OCI-LY1 (cell line): ENCODE measurements around the gene PALD1.
A peak's percentile ranks its signal among the peaks of the same experiment; 100 is the strongest.

Source experiments
- H2AFZ ChIP-seq: fragments of 200-600 bp; sonication (generic), shearing (Covaris generic); 2 replicates; pipeline ENCODE4 v1.6.0; 2014; ENCODE audit warnings: antibody characterized with exemption, mild to moderate bottlenecking, low read length
- H3F3A ChIP-seq: fragments of 200-600 bp; sonication (generic), shearing (Covaris generic); 2 replicates; pipeline ENCODE4 v1.6.0; 2014; ENCODE audit warnings: mild to moderate bottlenecking, antibody characterized with exemption, low read length, moderate library complexity; ENCODE audit not compliant: insufficient read depth
- H3K27ac ChIP-seq: fragments of 200-600 bp; sonication (generic); 2 replicates; pipeline ENCODE4 v1.5.1; 2014; ENCODE audit warnings: low read length, mixed run types, mild to moderate bottlenecking, low read depth; ENCODE audit not compliant: poor library complexity, severe bottlenecking
- H3K27me3 ChIP-seq: fragments of 200-600 bp; sonication (generic); 2 replicates; pipeline ENCODE4 v1.6.0; 2014; ENCODE audit warnings: antibody characterized with exemption, mild to moderate bottlenecking, low read length, moderate library complexity; ENCODE audit not compliant: insufficient read depth
- H3K36me3 ChIP-seq: fragments of 200-600 bp; sonication (generic); 2 replicates; pipeline ENCODE4 v1.6.1; 2014; ENCODE audit warnings: mild to moderate bottlenecking, antibody characterized with exemption, low read length, moderate library complexity, mixed read lengths; ENCODE audit not compliant: insufficient read depth
- H3K4me1 ChIP-seq: fragments of 200-600 bp; sonication (generic); 2 replicates; pipeline ENCODE4 v1.5.1; 2014; ENCODE audit warnings: mild to moderate bottlenecking, low read length, moderate library complexity; ENCODE audit not compliant: insufficient read depth, severe bottlenecking
- H3K4me2 ChIP-seq: fragments of 200-600 bp; sonication (generic), shearing (Covaris generic); 2 replicates; pipeline ENCODE4 v1.6.1; 2014; ENCODE audit warnings: low read length
- H3K4me3 ChIP-seq: fragments of 200-600 bp; sonication (generic); 2 replicates; pipeline ENCODE4 v1.5.1; 2014; ENCODE audit warnings: low read length, low read depth, mild to moderate bottlenecking, mixed read lengths; ENCODE audit not compliant: poor library complexity, severe bottlenecking
- H3K79me2 ChIP-seq: fragments of 200-600 bp; shearing (Covaris generic); 2 replicates; pipeline ENCODE4 v1.6.1; 2016; ENCODE audit warnings: mixed run types, low read length, mixed read lengths; ENCODE audit not compliant: insufficient read depth
- H3K9ac ChIP-seq: fragments of 200-600 bp; sonication (generic), shearing (Covaris generic); 2 replicates; pipeline ENCODE4 v1.6.1; 2014; ENCODE audit warnings: mild to moderate bottlenecking, low read length, mixed read lengths
- H3K9me2 ChIP-seq: fragments of 200-600 bp; sonication (generic), shearing (Covaris generic); 2 replicates; pipeline ENCODE4 v1.6.1; 2014; ENCODE audit warnings: low read depth, mild to moderate bottlenecking, low read length, mixed read lengths
- H3K9me3 ChIP-seq: fragments of 200-600 bp; shearing (Covaris generic); 2 replicates; pipeline ENCODE4 v1.6.1; 2014; ENCODE audit warnings: low read length, mixed read lengths
- H4K20me1 ChIP-seq: fragments of 200-600 bp; sonication (generic), shearing (Covaris generic); 2 replicates; pipeline ENCODE4 v1.6.0; 2016; ENCODE audit warnings: mild to moderate bottlenecking, low read length; ENCODE audit not compliant: insufficient read depth
- CTCF ChIP-seq: fragments of 200-600 bp; sonication (generic), shearing (Covaris generic); IDR thresholded peaks from 2 replicates; pipeline ENCODE4 v1.5.1; 2017; ENCODE audit warnings: mild to moderate bottlenecking, antibody characterized with exemption, low read length, moderate library complexity, mixed read lengths
- EZH2 ChIP-seq: fragments of 200-600 bp; sonication (generic), shearing (Covaris generic); IDR thresholded peaks from 2 replicates; pipeline ENCODE4 v1.8.0; 2017; ENCODE audit warnings: borderline replicate concordance, mixed run types, mild to moderate bottlenecking, antibody characterized with exemption, low read length, moderate library complexity, mixed read lengths

Gene PALD1

GRCh38 chr10:70600512-70601395, 122.2 kb downstream of the PALD1 start:
- H3K4me2 ChIP-seq, result peak overlapping the region; percentile 85
- no peak overlapping the region for H2AFZ ChIP-seq
- no peaks in the 10 kb centered on the region for H4K20me1 ChIP-seq
- H3K36me3 ChIP-seq, result peaks cover 38% of the 10 kb centered on the region
- peaks cover 8% of the 10 kb centered on the region; the same call in 1 of the 2 replicates for H3K79me2 ChIP-seq
- peaks cover 73% of the 10 kb centered on the region for H3K4me1 ChIP-seq
- H3F3A ChIP-seq, result no peaks in the 10 kb centered on the region
- H3K27ac ChIP-seq, result peak overlapping the region; percentile 51
- peak overlapping the region; percentile 71 for H3K4me3 ChIP-seq
- no peaks in the 10 kb centered on the region for H3K9me2 ChIP-seq
- no peak for TF ChIP-seq EZH2
- TF ChIP-seq CTCF, result no peak
- peak overlapping the region; percentile 34 for H3K9ac ChIP-seq
- no peaks in the 10 kb centered on the region for H3K27me3 ChIP-seq
- H3K9me3 ChIP-seq, result no peaks in the 10 kb centered on the region

GRCh38 chr10:70601746-70602145, 123.2 kb downstream of the PALD1 start:
- H3K4me2 ChIP-seq, result peak overlapping the region; percentile 85
- no peaks in the 10 kb centered on the region for H3F3A ChIP-seq
- no peaks in the 10 kb centered on the region for H3K9me2 ChIP-seq
- H3K79me2 ChIP-seq, result peaks cover 8% of the 10 kb centered on the region; the same call in 1 of the 2 replicates
- peak overlapping the region; percentile 71 for H3K4me3 ChIP-seq
- H3K4me1 ChIP-seq, result peaks cover 63% of the 10 kb centered on the region
- H3K27ac ChIP-seq, result peak overlapping the region; percentile 56
- H4K20me1 ChIP-seq, result no peaks in the 10 kb centered on the region
- peaks cover 36% of the 10 kb centered on the region for H3K36me3 ChIP-seq
- H3K9me3 ChIP-seq, result no peaks in the 10 kb centered on the region
- peak overlapping the region; percentile 76 for H3K9ac ChIP-seq
- TF ChIP-seq CTCF (no peak), EZH2 (no peak)
- H3K27me3 ChIP-seq, result no peaks in the 10 kb centered on the region
- H2AFZ ChIP-seq, result no peak overlapping the region

GRCh38 chr10:70602665-70603448, 124.3 kb downstream of the PALD1 start, which contains the start of gene PRF1:
PRF1 (minus strand) TSS chr10:70602741; CDS start chr10:70600902, 1,839 bp downstream.
- H3K4me2 ChIP-seq, result peak within 1 kb of the TSS; percentile 85
- H3K4me1 ChIP-seq, result peaks cover 64% of the 10 kb centered on the region
- no peaks in the 10 kb centered on the region for H3F3A ChIP-seq
- peaks cover 25% of the 10 kb centered on the region for H3K36me3 ChIP-seq
- H4K20me1 ChIP-seq, result no peaks in the 10 kb centered on the region
- no peaks in the 10 kb centered on the region for H3K27me3 ChIP-seq
- no peaks in the 10 kb centered on the region for H3K9me2 ChIP-seq
- no peaks in the 10 kb centered on the region for H3K9me3 ChIP-seq
- peak within 1 kb of the TSS; percentile 56 for H3K27ac ChIP-seq
- H2AFZ ChIP-seq, result no peak within 1 kb of the TSS
- H3K9ac ChIP-seq, result peak within 1 kb of the TSS; percentile 76
- peaks cover 8% of the 10 kb centered on the region; the same call in 1 of the 2 replicates for H3K79me2 ChIP-seq
- TF ChIP-seq CTCF, result no peak
- TF ChIP-seq EZH2, result no peak
- peak within 1 kb of the TSS; percentile 71 for H3K4me3 ChIP-seq
